ENCODE results near the gene MMS19. TPM values are rescaled to one million over a fixed set of nuclear protein-coding genes. Genes with fewer than 3 reads are reported as not detected.

The MMS19 gene, protein sequence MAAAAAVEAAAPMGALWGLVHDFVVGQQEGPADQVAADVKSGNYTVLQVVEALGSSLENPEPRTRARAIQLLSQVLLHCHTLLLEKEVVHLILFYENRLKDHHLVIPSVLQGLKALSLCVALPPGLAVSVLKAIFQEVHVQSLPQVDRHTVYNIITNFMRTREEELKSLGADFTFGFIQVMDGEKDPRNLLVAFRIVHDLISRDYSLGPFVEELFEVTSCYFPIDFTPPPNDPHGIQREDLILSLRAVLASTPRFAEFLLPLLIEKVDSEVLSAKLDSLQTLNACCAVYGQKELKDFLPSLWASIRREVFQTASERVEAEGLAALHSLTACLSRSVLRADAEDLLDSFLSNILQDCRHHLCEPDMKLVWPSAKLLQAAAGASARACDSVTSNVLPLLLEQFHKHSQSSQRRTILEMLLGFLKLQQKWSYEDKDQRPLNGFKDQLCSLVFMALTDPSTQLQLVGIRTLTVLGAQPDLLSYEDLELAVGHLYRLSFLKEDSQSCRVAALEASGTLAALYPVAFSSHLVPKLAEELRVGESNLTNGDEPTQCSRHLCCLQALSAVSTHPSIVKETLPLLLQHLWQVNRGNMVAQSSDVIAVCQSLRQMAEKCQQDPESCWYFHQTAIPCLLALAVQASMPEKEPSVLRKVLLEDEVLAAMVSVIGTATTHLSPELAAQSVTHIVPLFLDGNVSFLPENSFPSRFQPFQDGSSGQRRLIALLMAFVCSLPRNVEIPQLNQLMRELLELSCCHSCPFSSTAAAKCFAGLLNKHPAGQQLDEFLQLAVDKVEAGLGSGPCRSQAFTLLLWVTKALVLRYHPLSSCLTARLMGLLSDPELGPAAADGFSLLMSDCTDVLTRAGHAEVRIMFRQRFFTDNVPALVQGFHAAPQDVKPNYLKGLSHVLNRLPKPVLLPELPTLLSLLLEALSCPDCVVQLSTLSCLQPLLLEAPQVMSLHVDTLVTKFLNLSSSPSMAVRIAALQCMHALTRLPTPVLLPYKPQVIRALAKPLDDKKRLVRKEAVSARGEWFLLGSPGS
- total RNA-seq, result 95.8 and 152 TPM in 2 replicates

DNA sequence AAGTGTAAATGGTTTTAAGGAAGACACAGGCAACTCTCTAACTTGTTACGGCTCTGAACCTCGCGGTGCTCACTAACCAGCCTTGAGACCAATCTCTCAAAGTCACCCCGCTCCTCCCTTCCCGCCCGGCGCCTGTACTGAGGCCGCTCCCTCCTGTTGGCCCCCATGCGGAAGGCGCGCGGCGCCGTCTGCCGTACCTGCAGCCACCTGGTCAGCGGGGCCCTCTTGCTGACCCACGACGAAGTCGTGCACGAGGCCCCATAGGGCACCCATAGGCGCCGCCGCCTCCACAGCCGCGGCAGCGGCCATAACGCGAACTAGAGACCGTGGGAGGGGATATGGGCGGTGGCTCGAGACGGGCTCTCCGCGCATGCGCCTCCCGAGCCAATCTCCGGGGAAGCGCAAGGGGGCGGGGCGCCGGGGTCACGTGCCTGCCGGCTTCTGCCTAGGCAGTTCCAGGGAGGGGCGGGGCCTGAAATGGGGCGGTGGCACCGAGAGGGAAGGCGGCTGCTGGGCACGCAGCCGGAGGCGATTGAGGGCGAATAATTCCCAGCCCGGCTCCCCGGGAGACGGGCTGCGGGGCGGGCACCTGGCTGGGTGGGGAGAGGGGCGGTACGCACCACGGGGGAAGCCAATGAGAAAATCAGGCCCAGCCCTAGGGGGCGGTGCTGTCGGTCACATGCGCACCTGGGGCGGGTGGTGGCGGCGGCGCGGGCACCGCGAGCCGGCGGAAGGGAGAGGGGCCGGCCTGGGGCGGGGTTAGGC lies at the start of gene MMS19:
Gene MMS19 (minus strand): TSS at position 347 of the 765 bp plus-strand sequence. CDS start 38 bp downstream, at position 309.

DNA sequence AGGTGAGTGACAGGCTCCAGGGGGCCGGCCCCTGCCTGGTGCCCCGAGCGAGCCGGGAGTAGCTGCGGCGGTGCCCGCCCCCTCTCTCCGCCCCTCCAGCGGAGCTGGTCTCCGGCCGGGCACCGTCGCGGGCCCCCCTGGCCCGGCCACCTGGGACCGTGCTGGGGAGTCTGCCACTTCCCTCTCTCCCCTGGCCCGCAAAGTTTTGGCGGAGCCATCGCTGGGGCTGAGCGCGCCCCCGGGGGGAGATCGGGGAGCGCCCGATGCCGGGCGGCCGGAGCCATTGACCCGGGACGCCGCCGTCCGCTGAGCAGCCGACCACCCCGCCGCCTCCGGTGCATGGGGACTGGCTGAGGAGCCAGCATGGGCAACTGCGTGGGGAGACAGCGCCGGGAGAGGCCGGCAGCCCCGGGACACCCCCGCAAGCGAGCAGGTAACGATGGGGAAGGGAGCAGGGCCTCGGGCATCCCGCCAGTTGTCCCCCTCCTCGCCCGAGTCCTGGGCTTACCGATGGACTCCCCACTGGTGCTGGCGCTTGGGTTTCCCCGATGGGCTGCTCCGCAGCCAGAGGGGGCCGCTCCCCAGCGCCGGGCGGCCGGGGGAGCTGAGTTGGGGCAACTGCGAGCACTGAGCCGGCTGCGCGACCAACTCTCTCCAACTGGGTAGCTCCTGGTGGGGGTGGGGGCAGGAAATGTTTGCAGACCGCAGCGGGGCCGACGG lies 779 bp upstream of the MMS19 start, which contains the start of gene UBTD1:
Gene UBTD1 (plus strand): TSS at position 84 of the 720 bp plus-strand sequence. CDS start 280 bp downstream, at position 364.

DNA sequence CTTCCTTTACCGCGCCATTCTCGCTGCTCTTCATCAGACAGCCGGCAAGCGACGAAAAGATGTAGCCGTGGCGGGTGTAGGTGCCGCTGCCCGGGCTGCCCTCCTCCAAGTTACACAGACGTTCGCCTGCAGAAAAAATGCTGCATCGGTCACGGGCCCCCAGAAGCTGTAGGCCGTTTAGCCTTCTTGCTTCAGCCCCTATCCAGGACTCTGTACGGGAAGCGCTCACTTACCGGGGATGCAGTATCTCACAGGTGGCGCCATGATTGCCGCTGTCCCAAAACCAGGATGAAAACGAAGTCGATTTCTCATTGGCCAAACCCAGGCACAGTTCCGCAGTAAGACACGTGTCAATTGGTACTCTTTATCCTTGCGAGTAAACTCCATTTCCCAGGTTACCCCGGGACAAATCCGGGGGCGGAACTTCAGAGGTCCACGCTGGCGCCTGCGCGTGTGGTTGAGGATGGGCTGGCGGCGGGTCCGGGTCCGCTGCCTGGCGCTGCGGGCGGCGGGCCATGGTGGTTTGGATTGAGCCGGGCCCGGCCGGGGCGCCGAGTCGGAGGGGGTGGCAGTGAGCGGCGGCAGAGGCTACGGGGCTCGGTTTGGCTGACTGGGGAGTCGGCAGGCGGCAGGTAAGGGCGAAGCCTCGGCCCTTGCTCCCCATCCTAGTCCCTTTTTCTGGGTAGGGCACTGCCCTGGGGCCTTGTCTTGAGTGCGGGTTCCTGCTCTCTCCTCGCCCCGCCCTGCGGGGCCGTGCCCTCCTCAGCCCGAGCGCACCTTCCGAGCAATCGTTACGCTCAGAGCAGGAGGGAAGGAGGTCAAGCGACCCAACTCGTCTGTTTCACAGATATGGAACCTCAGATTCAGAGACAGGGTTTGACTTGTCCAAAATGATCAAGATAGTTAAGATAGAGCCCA lies 52.2 kb downstream of the MMS19 start, which contains the start of the genes EXOSC1 and ZDHHC16:
Gene EXOSC1 (minus strand): TSS at position 285 of the 918 bp plus-strand sequence. CDS start 21 bp downstream, at position 264.
Gene ZDHHC16 (plus strand): TSS at position 454 of the 918 bp plus-strand sequence. CDS start 5,501 bp downstream, outside the sequence.

DNA sequence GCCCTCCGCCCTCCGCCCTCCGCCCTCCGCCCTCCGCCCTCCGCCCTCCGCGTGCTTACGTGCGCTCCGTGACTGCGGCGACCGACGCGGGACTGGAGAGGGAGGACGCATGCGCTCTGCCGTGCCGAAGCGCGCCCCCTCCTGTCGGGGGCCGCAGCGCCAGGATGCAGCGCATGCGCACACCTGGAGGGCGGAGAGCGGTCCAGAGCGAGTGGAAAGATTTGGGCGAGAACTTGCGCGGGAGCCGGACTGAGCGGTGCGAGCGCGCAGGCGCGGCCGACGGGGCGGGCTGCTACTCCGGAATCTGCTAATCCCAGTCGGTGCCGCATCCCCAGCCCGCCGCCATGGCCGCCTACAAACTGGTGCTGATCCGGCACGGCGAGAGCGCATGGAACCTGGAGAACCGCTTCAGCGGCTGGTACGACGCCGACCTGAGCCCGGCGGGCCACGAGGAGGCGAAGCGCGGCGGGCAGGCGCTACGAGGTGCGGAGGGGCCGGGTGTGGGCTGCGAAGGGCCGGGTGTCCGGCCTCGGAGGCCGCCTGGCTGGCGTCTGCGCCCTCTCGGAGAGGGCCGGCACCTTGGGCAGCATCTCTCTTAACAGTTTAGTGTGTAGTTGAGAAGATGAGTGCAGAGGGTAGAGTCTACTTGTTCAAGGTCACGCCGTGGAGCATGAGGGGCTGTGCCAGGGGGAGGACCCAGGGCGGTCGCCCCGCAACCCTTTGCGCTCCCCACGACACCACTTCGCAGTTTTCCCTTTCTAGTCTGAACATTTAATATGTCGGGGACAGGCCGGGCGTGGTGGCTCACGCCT lies 72.1 kb downstream of the MMS19 start, which contains the start of gene PGAM1:
Gene PGAM1 (plus strand): TSS at position 228 of the 812 bp plus-strand sequence. CDS start 117 bp downstream, at position 345.

Small RNA genes lying within 50 kb of the gene (small RNA-seq; reads per million reads assigned to genes)
- gene RF00019, result not detected

Other genes starting within 250 kb of the MMS19 start
- gene ARHGAP19, start 205.8 kb downstream of the MMS19 start, total RNA-seq, result 3.3 and 3.5 TPM in 2 replicates
- 2.1 and 3.5 TPM in 2 replicates for gene FRAT1, start 179.2 kb downstream of the MMS19 start, total RNA-seq
- 10.2 and 10.8 TPM in 2 replicates for gene FRAT2, start 163.7 kb downstream of the MMS19 start, total RNA-seq
- gene RRP12, start 97.1 kb downstream of the MMS19 start, total RNA-seq, result 17.7 and 21.6 TPM in 2 replicates
- 203 and 733 TPM in 2 replicates for gene PGAM1, start 72.2 kb downstream of the MMS19 start, total RNA-seq
- gene EXOSC1, start 52.4 kb downstream of the MMS19 start, total RNA-seq, result 34.2 and 37.0 TPM in 2 replicates
- 53.8 and 109 TPM in 2 replicates for gene ZDHHC16, start 52.2 kb downstream of the MMS19 start, total RNA-seq
- gene UBTD1, start 502 bp upstream of the MMS19 start, total RNA-seq, result 33.1 and 33.8 TPM in 2 replicates
- gene ANKRD2, start 74.4 kb upstream of the MMS19 start, total RNA-seq, result 0.79 and 5.4 TPM in 2 replicates
- 0.98 and 1.2 TPM in 2 replicates for gene HOGA1, start 86.0 kb upstream of the MMS19 start, total RNA-seq
- 0.33 TPM in 1 of 2 replicates, not detected in the other for gene C10orf62, start 91.3 kb upstream of the MMS19 start, total RNA-seq
- 1.3 and 1.6 TPM in 2 replicates for gene MORN4, start 135.1 kb upstream of the MMS19 start, total RNA-seq
- gene PI4K2A, start 142.2 kb upstream of the MMS19 start, total RNA-seq, result 18.5 and 32.8 TPM in 2 replicates
- 21.2 and 23.9 TPM in 2 replicates for gene AVPI1, start 188.8 kb upstream of the MMS19 start, total RNA-seq
- gene MARVELD1, start 215.3 kb upstream of the MMS19 start, total RNA-seq, result 83.6 and 91.4 TPM in 2 replicates
- gene ZFYVE27, start 238.7 kb upstream of the MMS19 start, total RNA-seq, result 15.7 and 19.2 TPM in 2 replicates

All from placental epithelial cell (primary cell).